HepG2 (cell line): ENCODE measurements around the gene PHACTR3. TPM values are rescaled to one million over a fixed set of nuclear protein-coding genes. Genes with fewer than 3 reads are reported as not detected.

Experiments used
- ATAC-seq: fragments of 200-7000 bp; cut with Tn5 transposase; 3 replicates; pipeline ENCODE4 v1.9.1; 2020; ENCODE audit warnings: mild to moderate bottlenecking, moderate library complexity
- BruUV-seq: library from RNA; stranded (reverse); fragments of 400-500 nt; replicated peaks from 2 replicates; lab custom pipeline; 2021; lab: Mats Ljungman, UMichigan
- CTCF ChIA-PET: fragments of 300-600 bp; formaldehyde crosslinking; extraction: SDS; loops from one replicate; lab custom pipeline; 2021; ENCODE audit warnings: low total read pairs, inconsistent platforms, low intra/inter-chr PET ratio; lab: Yijun Ruan, JAX
- POLR2A ChIA-PET: fragments of 350-600 bp; sonication (Branson Sonifier 250); formaldehyde crosslinking; loops from one replicate; lab custom pipeline; 2020; ENCODE audit warnings: antibody characterized with exemption, inconsistent platforms; lab: Yijun Ruan, JAX
- DNase-seq: peaks from one replicate; pipeline ENCODE4 v3.0.0-alpha.2; 2015; ENCODE audit warnings: low spot score
- FAIRE-seq: peaks from 3 replicates; lab custom pipeline; 2011; peaks lifted over from hg19 to GRCh38; lab: Jason Lieb, UNC
- H2AFZ ChIP-seq: one replicate; pipeline ENCODE4 v1.6.1; 2011; ENCODE audit warnings: low read length, inconsistent platforms
- H3K27ac ChIP-seq: fragments of 300-600 bp; 3 replicates; pipeline ENCODE4 v1.8.0; 2011; ENCODE audit warnings: mixed run types, mild to moderate bottlenecking, mixed read lengths, low read length, inconsistent platforms; ENCODE audit not compliant: insufficient read depth; ENCODE audit errors: extremely low read length
- H3K27me3 ChIP-seq, 2 experiments: fragments of 200-600 bp in 1 of 2; 2 replicates in 1 of 2; 3 replicates in 1 of 2; pipeline versions ENCODE4 v1.6.0 to v1.8.0; 2011; ENCODE audit warnings: low read length in 2 of 2, mild to moderate bottlenecking in 2 of 2, moderate library complexity in 2 of 2, inconsistent platforms in 1 of 2; ENCODE audit not compliant: insufficient read depth in 2 of 2, control insufficient read depth in 1 of 2
- H3K36me3 ChIP-seq, 2 experiments: fragments of 200-600 bp in 1 of 2; replicated peaks in 1 of 2; 2 replicates in 1 of 2; 3 replicates in 1 of 2; pipeline versions ENCODE4 v1.5.1 to v1.8.0; 2011; ENCODE audit warnings: low read length in 2 of 2, inconsistent platforms in 1 of 2; ENCODE audit not compliant: insufficient read depth in 2 of 2, control insufficient read depth in 1 of 2
- H3K4me1 ChIP-seq: 2 replicates; pipeline ENCODE4 v1.5.1; 2012; ENCODE audit warnings: low read length, inconsistent platforms; ENCODE audit not compliant: insufficient read depth
- H3K4me2 ChIP-seq: 2 replicates; pipeline ENCODE4 v1.6.0; 2011; ENCODE audit warnings: low read depth, low read length, inconsistent platforms
- H3K4me3 ChIP-seq, 3 experiments: fragments of 200-600 bp in 1 of 3; sonication (generic), shearing (Covaris generic) in 1 of 3; replicated peaks in 1 of 3; 2 replicates each; pipeline ENCODE4 v1.5.1; 2011 to 2016; ENCODE audit warnings: low read length in 3 of 3, inconsistent platforms in 2 of 3, low read depth in 2 of 3, mild to moderate bottlenecking in 2 of 3, control low read depth in 1 of 3, mixed read lengths in 1 of 3; ENCODE audit not compliant: insufficient read depth in 1 of 3
- H3K79me2 ChIP-seq: one replicate; pipeline ENCODE4 v1.6.1; 2011; ENCODE audit warnings: low read length, inconsistent platforms; ENCODE audit not compliant: insufficient read depth
- H3K9ac ChIP-seq: 2 replicates; pipeline ENCODE4 v1.6.0; 2011; ENCODE audit warnings: mild to moderate bottlenecking, low read depth, low read length, inconsistent platforms; ENCODE audit not compliant: insufficient read depth
- H3K9me3 ChIP-seq: 2 replicates; pipeline ENCODE4 v1.5.1; 2012; ENCODE audit warnings: mild to moderate bottlenecking, low read length
- H4K20me1 ChIP-seq: 2 replicates; pipeline ENCODE4 v1.6.0; 2011; ENCODE audit warnings: inconsistent platforms, mild to moderate bottlenecking, low read length, moderate library complexity; ENCODE audit not compliant: insufficient read depth
- GLMP ChIP-seq: sonication (generic); formaldehyde crosslinking; IDR thresholded peaks from 2 replicates; pipeline ENCODE4 v1.9.0; 2021; ENCODE audit warnings: missing genetic modification reagents, mild to moderate bottlenecking, borderline replicate concordance
- KDM1A ChIP-seq: IDR thresholded peaks from 2 replicates; pipeline ENCODE4 v1.6.1; 2016; ENCODE audit warnings: missing compliant biosample characterization
- KMT2A ChIP-seq: sonication (generic); formaldehyde crosslinking; IDR thresholded peaks from 2 replicates; pipeline ENCODE4 v1.4.0; 2020; ENCODE audit warnings: missing genetic modification reagents
- MYNN ChIP-seq: sonication (generic); formaldehyde crosslinking; IDR thresholded peaks from 2 replicates; pipeline ENCODE4 v1.4.0; 2020; ENCODE audit warnings: mild to moderate bottlenecking, low read depth, missing genetic modification reagents
- NFRKB ChIP-seq: fragments of 450-650 bp; IDR thresholded peaks from 2 replicates; pipeline ENCODE4 v1.6.1; 2017
- PCBP1 ChIP-seq: fragments of 200-400 bp; formaldehyde crosslinking; IDR thresholded peaks from 2 replicates; pipeline ENCODE4 v1.6.1; 2017; ENCODE audit warnings: mild to moderate bottlenecking, low read depth, low read length, borderline replicate concordance
- POGZ ChIP-seq: sonication (generic); formaldehyde crosslinking; IDR thresholded peaks from 2 replicates; pipeline ENCODE4 v1.4.0; 2020; ENCODE audit warnings: mild to moderate bottlenecking, missing genetic modification reagents
- PPARG ChIP-seq: conservative IDR thresholded peaks from 2 replicates; pipeline ENCODE4 v1.6.1; 2016; ENCODE audit warnings: missing biosample characterization, missing genetic modification reagents
- PTBP1 ChIP-seq: fragments of 200-400 bp; formaldehyde crosslinking; IDR thresholded peaks from 2 replicates; pipeline ENCODE4 v1.6.1; 2018; ENCODE audit warnings: low read length, low read depth; ENCODE audit not compliant: poor library complexity, severe bottlenecking
- REPIN1 ChIP-seq: sonication (generic); formaldehyde crosslinking; IDR thresholded peaks from 2 replicates; pipeline ENCODE4 v1.8.0; 2022; ENCODE audit warnings: missing genetic modification reagents, low read depth, mild to moderate bottlenecking, borderline replicate concordance
- SUZ12 ChIP-seq: fragments of 150-350 bp; IDR thresholded peaks from 2 replicates; pipeline ENCODE4 v1.6.1; 2014; ENCODE audit warnings: low read depth, low read length
- TARDBP ChIP-seq: sonication (generic); formaldehyde crosslinking; IDR thresholded peaks from 2 replicates; pipeline ENCODE4 v1.8.0; 2022; ENCODE audit warnings: mild to moderate bottlenecking, missing genetic modification reagents
- ZFP37 ChIP-seq: sonication (generic); formaldehyde crosslinking; IDR thresholded peaks from 2 replicates; pipeline ENCODE4 v1.4.0; 2020; ENCODE audit warnings: missing genetic modification reagents, borderline replicate concordance
- ZFP62 ChIP-seq: sonication (generic); formaldehyde crosslinking; IDR thresholded peaks from 2 replicates; pipeline ENCODE4 v1.4.0; 2020; ENCODE audit warnings: missing genetic modification reagents
- ZFX ChIP-seq: sonication (generic); formaldehyde crosslinking; IDR thresholded peaks from 2 replicates; pipeline ENCODE4 v1.4.0; 2020; ENCODE audit warnings: mild to moderate bottlenecking, low read depth, missing genetic modification reagents, moderate library complexity
- ZNF138 ChIP-seq: sonication (generic); formaldehyde crosslinking; IDR thresholded peaks from 2 replicates; pipeline ENCODE4 v1.5.0; 2020; ENCODE audit warnings: mild to moderate bottlenecking, low read depth, missing genetic modification reagents
- ZNF234 ChIP-seq: sonication (generic); formaldehyde crosslinking; conservative IDR thresholded peaks from 2 replicates; pipeline ENCODE4 v1.5.1; 2020; ENCODE audit warnings: mild to moderate bottlenecking, missing genetic modification reagents
- ZNF333 ChIP-seq: sonication (generic); formaldehyde crosslinking; IDR thresholded peaks from 2 replicates; pipeline ENCODE4 v1.4.0; 2020; ENCODE audit warnings: mild to moderate bottlenecking, missing genetic modification reagents, borderline replicate concordance
- ZNF546 ChIP-seq: sonication (generic); formaldehyde crosslinking; conservative IDR thresholded peaks from 2 replicates; pipeline ENCODE4 v1.8.1; 2023; ENCODE audit warnings: mild to moderate bottlenecking, missing genetic modification reagents
- ZNF652 ChIP-seq: IDR thresholded peaks from 2 replicates; pipeline ENCODE4 v1.6.1; 2016; ENCODE audit warnings: low read depth, borderline replicate concordance
- ZNF776 ChIP-seq: sonication (generic); formaldehyde crosslinking; IDR thresholded peaks from 2 replicates; pipeline ENCODE4 v1.4.0; 2020; ENCODE audit warnings: mild to moderate bottlenecking, missing genetic modification reagents
- ZSCAN12 ChIP-seq: sonication (generic); formaldehyde crosslinking; IDR thresholded peaks from 2 replicates; pipeline ENCODE4 v1.9.0; 2021; ENCODE audit warnings: mild to moderate bottlenecking, missing genetic modification reagents
- WGBS: methylation state at CpG from one replicate; pipeline ENCODE4 v1.1.6; 2017; ENCODE audit warnings: low lambda C conversion rate; 5-methylcytosine and 5-hydroxymethylcytosine counted together
- in situ Hi-C: cut with HindIII; loops from 2 replicates; pipeline ENCODE4 v1.10.0; 2017; ENCODE audit warnings: low pct_unique_long_range_greater_than_20kb; ENCODE audit not compliant: extremely low pct_ligation_motif_present
- intact Hi-C: fragments of 100-400 bp; cut with micrococcal nuclease; formaldehyde crosslinking; loops from one replicate; pipeline ENCODE4 v1.10.0; 2022; ENCODE audit not compliant: unreplicated experiment
- polyA plus RNA-seq, 8 experiments: library from polyadenylated mRNA; depleted of rRNA in 3 of 8; stranded (reverse) in 7 of 8; unstranded in 1 of 8; fragments of >200 nt; fragmentation: Illumina TruSeq in 4 of 8; extraction: Trizol in 4 of 8; gene quantifications; 2 replicates each; pipeline versions ENCODE4 v1.2.1 to v1.2.3, GENCODE V29; 2011 to 2016; ENCODE audit warnings: low read depth in 4 of 8, missing spikeins in 1 of 8, mixed read lengths in 1 of 8; ENCODE audit not compliant: insufficient read depth in 1 of 8
- total RNA-seq, 5 experiments: library from RNA; depleted of rRNA; stranded (reverse); fragments of >200 nt; fragmentation: Illumina TruSeq; extraction: Trizol; gene quantifications; 2 replicates each; pipeline ENCODE4 v1.2.3, GENCODE V29; 2016; ENCODE audit warnings: low read depth in 1 of 5
- TF ChIP-seq, protein P1 (sequence below): IDR thresholded peaks from 2 replicates; pipeline ENCODE4 v1.6.1; 2016; ENCODE audit warnings: missing compliant biosample characterization, missing genetic modification reagents, borderline replicate concordance
- TF ChIP-seq, protein P2 (sequence below): IDR thresholded peaks from 2 replicates; pipeline ENCODE4 v1.6.1; 2016; ENCODE audit warnings: low read depth, borderline replicate concordance
- TF ChIP-seq, protein P3 (sequence below): sonication (generic); formaldehyde crosslinking; IDR thresholded peaks from 2 replicates; pipeline ENCODE4 v1.4.0; 2020; ENCODE audit warnings: missing genetic modification reagents

PHACTR3 gene
- total and polyA plus RNA-seq, 2 of the 13 experiments (the other 11 are each of a cell fraction or from before 2014, with no cell fraction given), result not detected

DNA sequence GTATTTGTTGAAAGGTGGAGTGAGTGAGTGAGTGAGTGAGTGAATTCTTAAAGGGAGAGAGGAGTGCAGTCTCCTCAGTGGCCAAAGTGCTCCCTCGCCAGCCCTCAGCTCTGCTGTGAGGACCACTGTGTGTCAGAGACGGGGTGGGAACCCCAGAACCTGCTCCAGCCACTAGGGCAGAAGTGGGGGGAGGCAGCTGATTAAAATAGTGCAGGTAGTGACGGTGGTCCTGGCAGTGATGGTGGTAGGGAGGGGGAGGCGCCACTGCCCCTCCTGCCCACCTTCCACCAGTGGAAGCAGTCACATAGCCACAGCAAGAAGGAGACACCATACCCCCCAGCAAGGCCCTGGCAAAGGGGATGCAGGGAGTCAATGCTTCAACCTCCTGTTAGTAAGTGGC, 133.5 kb downstream of the PHACTR3 start (continued):
- TF ChIP-seq, protein P1, sequence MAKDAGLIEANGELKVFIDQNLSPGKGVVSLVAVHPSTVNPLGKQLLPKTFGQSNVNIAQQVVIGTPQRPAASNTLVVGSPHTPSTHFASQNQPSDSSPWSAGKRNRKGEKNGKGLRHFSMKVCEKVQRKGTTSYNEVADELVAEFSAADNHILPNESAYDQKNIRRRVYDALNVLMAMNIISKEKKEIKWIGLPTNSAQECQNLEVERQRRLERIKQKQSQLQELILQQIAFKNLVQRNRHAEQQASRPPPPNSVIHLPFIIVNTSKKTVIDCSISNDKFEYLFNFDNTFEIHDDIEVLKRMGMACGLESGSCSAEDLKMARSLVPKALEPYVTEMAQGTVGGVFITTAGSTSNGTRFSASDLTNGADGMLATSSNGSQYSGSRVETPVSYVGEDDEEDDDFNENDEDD (CRISPR knock-in tag), result no peak
- TF ChIP-seq MYNN (CRISPR knock-in tag) (no peak), KDM1A (no peak), KMT2A (CRISPR knock-in tag) (no peak), ZNF776 (CRISPR knock-in tag) (no peak), PPARG (no peak), ZSCAN12 (CRISPR knock-in tag) (no peak), ZNF652 (CRISPR knock-in tag) (no peak), ZFP37 (CRISPR knock-in tag) (no peak), POGZ (CRISPR knock-in tag) (no peak), REPIN1 (CRISPR knock-in tag) (no peak)
- TF ChIP-seq, protein P2, sequence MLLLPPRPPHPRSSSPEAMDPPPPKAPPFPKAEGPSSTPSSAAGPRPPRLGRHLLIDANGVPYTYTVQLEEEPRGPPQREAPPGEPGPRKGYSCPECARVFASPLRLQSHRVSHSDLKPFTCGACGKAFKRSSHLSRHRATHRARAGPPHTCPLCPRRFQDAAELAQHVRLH (CRISPR knock-in tag), result no peak

DNA sequence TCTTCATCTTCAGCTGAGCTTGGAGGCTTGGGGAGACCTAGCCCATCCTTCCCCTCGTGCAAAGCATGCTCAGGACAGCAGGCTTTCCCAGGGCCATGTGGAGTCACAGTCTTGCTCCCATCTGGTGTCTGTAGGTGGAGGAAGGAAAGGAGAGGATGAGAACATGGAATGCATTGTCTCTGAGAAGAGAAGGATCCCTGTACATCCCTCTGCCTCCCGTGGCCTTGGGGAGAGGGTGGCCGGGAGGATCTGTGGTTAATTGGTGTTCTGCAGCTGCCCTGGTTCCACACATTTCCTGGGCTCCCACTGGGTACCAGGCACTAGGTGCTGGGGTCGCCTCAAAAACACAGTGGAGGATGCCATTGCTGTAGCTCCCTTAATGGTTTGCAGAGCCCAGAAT, 134.5 kb downstream of the PHACTR3 start:
- H3K9ac ChIP-seq, result no peak overlapping the region
- H4K20me1 ChIP-seq, result no peaks in the 10 kb centered on the region
- BruUV-seq, result no TSS peak
- H3K27ac ChIP-seq, result no peak overlapping the region
- no peaks in the 10 kb centered on the region for H3K36me3 ChIP-seq
- intact Hi-C loops, result loop anchor here (5.0 kb wide), 1 partner anchor 892 kb away; no protein-coding TSS in a partner anchor
- FAIRE-seq, result no peak
- no peak for ATAC-seq
- DNase-seq, result no peak
- no peaks in the 10 kb centered on the region for H3K79me2 ChIP-seq
- in situ Hi-C loops, result no loop called here
- no peak overlapping the region for H3K4me3 ChIP-seq
- H3K4me1 ChIP-seq, result no peaks in the 10 kb centered on the region
- ChIA-PET CTCF (no interaction called here), POLR2A (no interaction called here)
- peaks cover 4 to 25% of the 10 kb centered on the region in 2 experiments; a peak in 4 of 5 replicates for H3K27me3 ChIP-seq
- H3K9me3 ChIP-seq, result no peaks in the 10 kb centered on the region
- no peak overlapping the region for H2AFZ ChIP-seq
- no peak overlapping the region for H3K4me2 ChIP-seq
- 3% methylated on average over 4 of the region's 4 CpGs for WGBS
- TF ChIP-seq TARDBP (no peak), ZNF234 (CRISPR knock-in tag) (no peak), SUZ12 (no peak), ZFX (CRISPR knock-in tag) (no peak), GLMP (CRISPR knock-in tag) (no peak), ZNF138 (no peak), NFRKB (no peak), ZFP62 (no peak), ZNF333 (no peak), PTBP1 (no peak), ZNF546 (CRISPR knock-in tag) (no peak), PCBP1 (no peak)
- TF ChIP-seq, protein P3, sequence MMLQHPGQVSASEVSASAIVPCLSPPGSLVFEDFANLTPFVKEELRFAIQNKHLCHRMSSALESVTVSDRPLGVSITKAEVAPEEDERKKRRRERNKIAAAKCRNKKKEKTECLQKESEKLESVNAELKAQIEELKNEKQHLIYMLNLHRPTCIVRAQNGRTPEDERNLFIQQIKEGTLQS (CRISPR knock-in tag), result no peak
